CD4-positive, CD25-positive, alpha-beta regulatory T cell (primary cell): ENCODE results near the gene MKNK1. TPM values are rescaled to one million over a fixed set of nuclear protein-coding genes. Genes with fewer than 3 reads are reported as not detected.
A peak's percentile ranks its signal among the peaks of the same experiment; 100 is the strongest.

Source experiments
- ATAC-seq, 2 donors: fragments of 150-1000 bp; cut with Tn5 transposase; one replicate each; pipeline ENCODE4 v1.10.0; 2021; ENCODE audit warnings: low read depth in 2 of 2, moderate number of reproducible peaks in 2 of 2, moderate library complexity in 1 of 2
- DNase-seq, 3 donors: peaks; one replicate each; pipeline versions ENCODE4 v3.0.0 to v3.0.0-alpha.2; 2012 to 2022; ENCODE audit warnings: mixed read lengths in 1 of 3
- H3K27ac ChIP-seq: one replicate; pipeline ENCODE4 v1.7.0; 2013; ENCODE audit warnings: mild to moderate bottlenecking, low read length; ENCODE audit not compliant: insufficient read depth, poor library complexity, severe bottlenecking
- H3K27me3 ChIP-seq: one replicate; pipeline ENCODE4 v1.7.0; 2013; ENCODE audit warnings: low read length; ENCODE audit not compliant: control insufficient read depth, insufficient read depth
- H3K36me3 ChIP-seq: one replicate; pipeline ENCODE4 v1.7.0; 2013; ENCODE audit warnings: mild to moderate bottlenecking, low read length, moderate library complexity; ENCODE audit not compliant: control insufficient read depth, insufficient read depth
- H3K4me1 ChIP-seq: 2 replicates; pipeline ENCODE4 v1.7.0; 2013; ENCODE audit warnings: mild to moderate bottlenecking, low read length; ENCODE audit not compliant: insufficient read depth, control insufficient read depth, poor library complexity, severe bottlenecking
- H3K4me3 ChIP-seq: one replicate; pipeline ENCODE4 v1.7.0; 2013; ENCODE audit warnings: low read depth, mild to moderate bottlenecking, low read length, moderate library complexity
- H3K9me3 ChIP-seq, 2 experiments: 1 replicate in 1 of 2; 2 replicates in 1 of 2; pipeline ENCODE4 v1.7.0; 2013; ENCODE audit warnings: low read length in 2 of 2, mild to moderate bottlenecking in 1 of 2, moderate library complexity in 1 of 2; ENCODE audit not compliant: control insufficient read depth in 2 of 2
- H3K27ac Mint-ChIP-seq, 3 donors: one replicate each; pipeline ENCODE4 v1.8.0; 2020 to 2022; ENCODE audit warnings: mild to moderate bottlenecking in 3 of 3, mixed read lengths in 3 of 3, moderate library complexity in 2 of 3
- H3K27me3 Mint-ChIP-seq: one replicate; pipeline ENCODE4 v1.8.0; 2022; ENCODE audit warnings: mild to moderate bottlenecking, mixed read lengths
- H3K36me3 Mint-ChIP-seq: one replicate; pipeline ENCODE4 v1.8.0; 2020; ENCODE audit warnings: mixed read lengths
- H3K4me1 Mint-ChIP-seq, 4 donors: one replicate each; pipeline ENCODE4 v1.8.0; 2020 to 2022; ENCODE audit warnings: mixed read lengths in 4 of 4, mild to moderate bottlenecking in 1 of 4
- H3K4me3 Mint-ChIP-seq, 4 donors: one replicate each; pipeline ENCODE4 v1.8.0; 2020 to 2022; ENCODE audit warnings: mild to moderate bottlenecking in 4 of 4, mixed read lengths in 4 of 4, moderate library complexity in 3 of 4
- H3K9me3 Mint-ChIP-seq, 7 donors: one replicate each; pipeline ENCODE4 v1.8.0; 2020 to 2022; ENCODE audit warnings: mixed read lengths in 7 of 7, mild to moderate bottlenecking in 3 of 7, moderate library complexity in 2 of 7
- polyA plus RNA-seq, 4 donors: library from polyadenylated mRNA; unstranded; fragments of 300-500 nt; fragmentation: Illumina TruSeq; gene quantifications; one replicate each; pipeline ENCODE4 v1.2.3, GENCODE V29; 2021
- total RNA-seq: library from RNA; stranded (reverse); gene quantifications from one replicate; pipeline ENCODE4 v1.2.3, GENCODE V29; 2022

The MKNK1 gene
- total and polyA plus RNA-seq, 5 donors from 2014 or later, result 15.8 to 45.0 (median 16.8) TPM

DNA sequence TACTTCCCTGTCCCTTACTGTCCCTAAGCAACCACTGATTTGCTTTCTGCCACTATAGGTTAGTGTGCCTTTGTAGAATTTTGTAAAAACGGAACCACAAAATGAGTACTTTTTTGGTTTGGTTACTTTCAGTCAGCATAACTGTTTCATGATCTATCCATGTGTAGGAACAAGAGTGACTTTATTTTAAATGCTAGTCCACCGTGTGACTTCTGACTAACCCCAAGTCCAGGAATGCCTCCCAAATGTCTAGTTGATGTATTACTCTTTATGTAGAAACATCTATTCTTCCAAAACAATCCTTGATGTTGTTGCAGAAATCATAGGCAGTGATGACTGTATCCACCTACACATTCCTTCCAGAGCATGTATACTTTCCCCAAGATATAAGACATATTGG lies 42.8 kb upstream of the MKNK1 start:
- DNase-seq (no peak), ATAC-seq (no peak)
- H3K27me3 Mint-ChIP-seq, result no peaks in the 10 kb centered on the region
- H3K4me3 Mint-ChIP-seq, result no peak overlapping the region
- Histone ChIP-seq H3K27me3 (no peaks in the 10 kb centered on the region), H3K4me1 (no peaks in the 10 kb centered on the region), H3K9me3 (no peaks in the 10 kb centered on the region), H3K4me3 (no peak overlapping the region), H3K36me3 (peaks cover 39% of the 10 kb centered on the region), H3K27ac (no peak overlapping the region)
- H3K36me3 Mint-ChIP-seq, result peaks cover 42% of the 10 kb centered on the region
- no peak overlapping the region for H3K27ac Mint-ChIP-seq
- H3K4me1 Mint-ChIP-seq, result peaks cover 0 to 2% (median 0%) of the 10 kb centered on the region in 4 donors
- H3K9me3 Mint-ChIP-seq, result peaks cover 0 to 5% (median 2%) of the 10 kb centered on the region in 7 donors

DNA sequence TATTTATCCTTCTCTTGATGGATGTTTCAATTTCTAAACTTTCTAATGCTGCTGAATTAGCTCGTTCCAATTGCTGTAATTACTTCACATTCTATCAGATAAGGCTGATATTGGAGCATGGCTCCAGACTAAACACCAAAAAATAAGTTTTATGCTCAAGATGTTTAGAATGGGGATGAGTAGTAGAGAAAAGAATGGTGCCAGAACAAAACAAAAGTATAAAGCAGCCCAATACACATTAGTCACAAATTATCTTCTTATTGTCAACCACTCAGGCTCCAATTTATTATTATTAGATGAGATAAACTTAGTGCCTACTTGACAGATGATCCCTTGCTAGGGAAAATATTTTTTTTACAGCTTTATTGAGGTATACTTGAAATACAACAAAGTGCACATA lies 42.3 kb upstream of the MKNK1 start:
- Histone ChIP-seq H3K36me3 (peaks cover 38% of the 10 kb centered on the region), H3K4me1 (no peaks in the 10 kb centered on the region), H3K4me3 (no peak overlapping the region), H3K27me3 (no peaks in the 10 kb centered on the region), H3K9me3 (no peaks in the 10 kb centered on the region), H3K27ac (no peak overlapping the region)
- ATAC-seq, result no peak
- no peaks in the 10 kb centered on the region for H3K27me3 Mint-ChIP-seq
- H3K27ac Mint-ChIP-seq, result no peak overlapping the region
- H3K36me3 Mint-ChIP-seq, result peaks cover 44% of the 10 kb centered on the region
- no peak overlapping the region for H3K4me3 Mint-ChIP-seq
- peaks cover 0 to 6% (median 0%) of the 10 kb centered on the region in 4 donors for H3K4me1 Mint-ChIP-seq
- H3K9me3 Mint-ChIP-seq, result peaks cover 0 to 5% (median 2%) of the 10 kb centered on the region in 7 donors
- DNase-seq, result no peak

DNA sequence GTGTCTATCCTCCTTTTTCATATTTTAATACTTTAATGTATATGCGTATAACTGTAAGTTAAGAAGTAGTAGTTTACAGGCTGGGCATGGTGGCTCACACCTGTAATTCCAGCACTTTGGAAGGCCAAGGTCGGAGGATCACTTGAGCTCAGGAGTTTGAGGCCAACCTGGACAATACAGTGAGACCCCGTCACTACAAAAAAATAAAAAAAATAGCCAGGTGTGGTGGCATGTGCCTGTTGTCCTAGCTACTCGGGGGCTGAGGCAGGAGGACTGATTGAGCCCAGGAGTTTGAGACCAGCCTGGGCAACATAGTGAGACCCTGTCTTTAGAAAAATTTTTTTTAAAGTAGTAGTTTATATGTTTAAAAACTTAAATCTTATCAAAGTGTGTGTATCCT lies 41.7 kb upstream of the MKNK1 start:
- ATAC-seq (no peak), DNase-seq (no peak)
- H3K27me3 ChIP-seq, result no peaks in the 10 kb centered on the region
- H3K9me3 ChIP-seq, result no peaks in the 10 kb centered on the region
- H3K36me3 ChIP-seq, result peaks cover 38% of the 10 kb centered on the region
- H3K4me1 Mint-ChIP-seq, result peaks cover 0 to 6% (median 0%) of the 10 kb centered on the region in 4 donors
- no peak overlapping the region for H3K27ac Mint-ChIP-seq
- H3K27me3 Mint-ChIP-seq, result no peaks in the 10 kb centered on the region
- H3K27ac ChIP-seq, result no peak overlapping the region
- H3K4me3 Mint-ChIP-seq, result no peak overlapping the region
- peaks cover 0 to 5% (median 2%) of the 10 kb centered on the region in 7 donors for H3K9me3 Mint-ChIP-seq
- peaks cover 46% of the 10 kb centered on the region for H3K36me3 Mint-ChIP-seq
- no peaks in the 10 kb centered on the region for H3K4me1 ChIP-seq
- no peak overlapping the region for H3K4me3 ChIP-seq

DNA sequence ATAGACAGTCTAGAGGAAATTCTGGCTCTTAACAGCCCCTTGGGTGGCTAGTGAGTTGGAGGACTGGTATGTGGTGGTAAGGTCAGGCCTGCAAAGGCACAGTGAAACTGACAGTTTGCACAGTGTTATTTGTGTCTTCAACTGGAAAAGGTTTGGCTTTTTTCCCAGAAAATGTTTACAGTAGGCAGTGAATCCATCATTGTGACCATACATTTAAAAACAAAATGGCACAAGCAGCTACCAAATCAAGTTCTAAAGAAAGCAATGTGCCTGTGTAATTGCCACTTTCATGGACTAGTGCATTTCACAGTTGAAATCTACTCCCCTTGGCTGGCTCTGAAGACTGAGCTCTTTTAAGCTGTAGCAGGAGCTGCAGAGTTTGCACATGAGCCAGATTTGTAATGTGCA lies 39.3 kb upstream of the MKNK1 start:
- no peaks in the 10 kb centered on the region for H3K27me3 Mint-ChIP-seq
- Histone ChIP-seq H3K27ac (no peak overlapping the region), H3K36me3 (peaks cover 28% of the 10 kb centered on the region), H3K27me3 (no peaks in the 10 kb centered on the region), H3K9me3 (no peaks in the 10 kb centered on the region), H3K4me3 (no peak overlapping the region), H3K4me1 (no peaks in the 10 kb centered on the region)
- no peak overlapping the region for H3K4me3 Mint-ChIP-seq
- DNase-seq (no peak), ATAC-seq (no peak)
- H3K27ac Mint-ChIP-seq, result no peak overlapping the region
- no peaks in the 10 kb centered on the region for H3K9me3 Mint-ChIP-seq
- peaks cover 34% of the 10 kb centered on the region for H3K36me3 Mint-ChIP-seq
- H3K4me1 Mint-ChIP-seq, result peaks cover 0 to 11% (median 2%) of the 10 kb centered on the region in 4 donors

DNA sequence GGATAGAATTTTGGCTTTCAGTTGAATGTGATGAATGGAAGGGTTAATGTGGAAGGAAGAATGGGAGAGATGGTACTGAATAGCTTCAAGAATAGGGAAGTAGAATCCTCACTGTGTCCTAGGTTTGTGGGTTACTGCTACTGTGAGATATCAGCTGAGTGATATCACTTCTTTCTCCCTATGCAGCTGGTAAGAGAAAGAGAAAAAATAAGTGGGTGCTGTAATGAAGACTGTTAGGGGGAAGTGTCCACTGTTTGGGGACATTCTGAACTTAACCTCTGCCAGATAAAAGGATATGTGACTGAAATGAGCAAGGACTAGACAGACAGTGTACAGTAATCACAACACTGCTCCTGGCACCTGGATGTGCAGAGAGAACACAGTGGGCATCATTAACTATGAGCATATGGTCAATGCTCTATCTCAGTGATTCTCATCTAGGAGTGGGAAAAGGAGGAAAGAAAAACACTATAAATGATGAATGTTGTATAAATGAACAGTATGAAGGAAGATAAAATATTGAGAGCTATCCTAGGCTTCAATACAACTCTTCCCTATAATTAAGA lies 38.1 kb upstream of the MKNK1 start:
- Histone ChIP-seq H3K27me3 (no peaks in the 10 kb centered on the region), H3K4me3 (no peak overlapping the region), H3K4me1 (no peaks in the 10 kb centered on the region), H3K9me3 (no peaks in the 10 kb centered on the region), H3K36me3 (peaks cover 26% of the 10 kb centered on the region), H3K27ac (no peak overlapping the region)
- Mint-ChIP-seq H3K36me3 (peaks cover 29% of the 10 kb centered on the region), H3K27me3 (no peaks in the 10 kb centered on the region), H3K4me1 (peaks cover 0 to 11% (median 2%) of the 10 kb centered on the region in 4 donors), H3K9me3 (no peaks in the 10 kb centered on the region), H3K4me3 (no peak overlapping the region), H3K27ac (no peak overlapping the region)
- no peak for ATAC-seq
- no peak for DNase-seq

DNA sequence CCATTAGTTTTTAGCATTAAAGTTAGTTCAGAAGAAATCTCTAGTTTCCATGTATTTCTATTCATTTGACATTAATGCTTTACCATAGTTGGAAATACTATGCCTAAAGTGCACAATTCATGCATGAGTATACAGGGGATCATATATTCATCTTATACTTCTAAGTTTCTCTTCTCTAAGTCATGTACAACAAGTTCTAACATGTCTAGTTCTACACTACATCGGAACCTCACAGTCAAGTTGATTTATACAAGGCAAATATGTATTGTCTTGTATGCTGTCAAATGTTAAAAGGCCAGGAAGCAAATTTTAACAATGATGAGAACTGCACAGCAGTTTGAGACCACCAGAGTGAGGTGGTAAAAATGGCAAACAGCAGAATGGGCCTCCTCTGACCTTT lies 35.5 kb upstream of the MKNK1 start:
- Histone ChIP-seq H3K9me3 (no peaks in the 10 kb centered on the region), H3K27me3 (no peaks in the 10 kb centered on the region), H3K27ac (no peak overlapping the region), H3K36me3 (peaks cover 42% of the 10 kb centered on the region), H3K4me3 (no peak overlapping the region), H3K4me1 (no peaks in the 10 kb centered on the region)
- Mint-ChIP-seq H3K27me3 (no peaks in the 10 kb centered on the region), H3K4me1 (peaks cover 0 to 11% (median 2%) of the 10 kb centered on the region in 4 donors), H3K4me3 (no peak overlapping the region), H3K9me3 (no peaks in the 10 kb centered on the region), H3K36me3 (peaks cover 38% of the 10 kb centered on the region), H3K27ac (no peak overlapping the region)
- DNase-seq (no peak), ATAC-seq (no peak)

DNA sequence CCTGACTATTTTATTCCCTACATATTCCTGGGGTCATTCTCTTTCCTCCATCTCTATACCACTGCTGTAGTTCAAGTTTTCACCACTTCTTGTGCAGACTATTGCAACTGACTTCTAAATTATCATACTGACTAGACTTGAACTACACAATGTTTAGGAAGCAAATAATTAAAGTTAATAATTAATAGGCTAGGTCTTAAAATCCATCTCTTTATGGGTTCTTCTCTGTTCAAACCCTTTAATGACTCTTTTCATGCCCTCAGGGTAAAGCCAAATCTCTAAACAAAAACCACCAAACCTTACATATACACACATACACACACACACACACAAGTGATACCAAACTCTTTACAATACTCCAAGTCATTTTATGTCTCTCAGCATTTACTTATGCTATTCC lies 34.9 kb upstream of the MKNK1 start:
- H3K4me3 ChIP-seq, result no peak overlapping the region
- no peak overlapping the region for H3K27ac ChIP-seq
- H3K4me1 Mint-ChIP-seq, result peaks cover 0 to 11% (median 2%) of the 10 kb centered on the region in 4 donors
- no peaks in the 10 kb centered on the region for H3K9me3 ChIP-seq
- DNase-seq (no peak), ATAC-seq (no peak)
- H3K4me3 Mint-ChIP-seq, result no peak overlapping the region
- no peaks in the 10 kb centered on the region for H3K27me3 ChIP-seq
- H3K36me3 Mint-ChIP-seq, result peaks cover 44% of the 10 kb centered on the region
- H3K27me3 Mint-ChIP-seq, result no peaks in the 10 kb centered on the region
- H3K4me1 ChIP-seq, result no peaks in the 10 kb centered on the region
- peak overlapping the region in 2 of 3 donors; percentile 28 to 82 for H3K27ac Mint-ChIP-seq
- H3K36me3 ChIP-seq, result peaks cover 48% of the 10 kb centered on the region
- no peaks in the 10 kb centered on the region for H3K9me3 Mint-ChIP-seq

DNA sequence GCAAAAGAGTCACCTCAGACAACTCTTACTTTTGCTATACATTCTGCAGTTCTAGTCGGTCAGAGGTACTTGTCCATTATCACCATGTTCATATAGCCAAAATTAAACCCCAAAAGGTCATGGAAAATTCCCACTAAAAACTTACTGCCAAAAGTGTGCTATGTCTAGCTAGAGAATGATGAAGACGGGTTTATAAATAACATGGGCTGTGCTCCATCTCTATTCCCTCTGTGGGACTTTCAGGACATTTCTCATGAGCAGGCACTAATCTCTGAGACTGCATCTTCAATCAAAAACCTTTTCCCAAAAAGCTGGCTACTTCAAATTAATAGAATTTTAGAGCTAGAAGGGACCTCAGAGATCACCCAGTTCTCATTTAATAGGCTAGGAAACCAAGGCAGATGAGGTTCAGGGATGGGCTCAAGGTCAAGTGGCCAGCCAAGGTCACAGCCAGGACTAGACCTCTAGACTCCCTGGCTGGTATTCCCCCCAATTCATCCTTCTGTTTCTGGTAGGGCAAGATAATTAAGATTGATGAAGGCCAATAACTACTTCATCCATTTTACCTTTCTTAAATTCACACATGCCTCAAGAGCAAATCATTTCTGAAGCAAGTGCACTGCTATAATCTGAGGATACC lies 33.5 kb upstream of the MKNK1 start:
- Histone ChIP-seq H3K4me3 (no peak overlapping the region), H3K27ac (no peak overlapping the region), H3K27me3 (no peaks in the 10 kb centered on the region), H3K9me3 (no peaks in the 10 kb centered on the region), H3K4me1 (no peaks in the 10 kb centered on the region), H3K36me3 (peaks cover 49% of the 10 kb centered on the region)
- Mint-ChIP-seq H3K27me3 (no peaks in the 10 kb centered on the region), H3K4me3 (no peak overlapping the region), H3K27ac (peak overlapping the region in 1 of 3 donors; percentile 23), H3K36me3 (peaks cover 53% of the 10 kb centered on the region), H3K4me1 (peaks cover 0 to 9% (median 2%) of the 10 kb centered on the region in 4 donors), H3K9me3 (no peaks in the 10 kb centered on the region)
- no peak for ATAC-seq
- no peak for DNase-seq
